CMK (cell line): Measurements from ENCODE around the gene GTF2IRD1.
"Not testable (repeated sequence)": the region's sequence is repeated elsewhere in the genome, so short reads cannot be mapped to it uniquely, and the experiment has no call there.

Experiments used
- DNase-seq: peaks from one replicate; pipeline ENCODE4 v3.0.0-alpha.2; 2010; ENCODE audit warnings: low read depth

Gene GTF2IRD1

GRCh38 chr7:74516214-74516613, 62.5 kb downstream of the GTF2IRD1 start:
- DNase-seq = no peak

GRCh38 chr7:74518041-74518440, 64.3 kb downstream of the GTF2IRD1 start:
- DNase-seq = no peak

DNA sequence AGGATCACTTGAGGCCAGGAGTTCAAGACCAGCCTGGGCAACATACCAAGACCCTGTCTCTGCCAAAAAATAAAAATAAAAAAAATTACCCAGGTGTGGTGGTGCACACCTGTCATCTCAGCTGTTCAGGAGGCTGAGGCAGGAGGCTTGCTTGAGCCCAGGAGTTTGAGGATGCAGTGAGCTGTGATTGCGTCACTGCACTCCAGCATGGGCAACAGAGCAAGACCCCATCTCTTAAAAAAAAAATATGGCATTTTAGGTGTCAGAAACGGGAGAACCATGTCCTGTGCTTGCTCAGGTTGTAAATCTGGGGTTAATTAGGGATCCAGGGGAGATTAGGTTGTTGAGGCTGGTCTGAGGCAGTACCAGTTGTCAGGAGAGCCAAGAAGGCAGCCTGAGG, 64.9 kb downstream of the GTF2IRD1 start:
- DNase-seq = no peak

DNA sequence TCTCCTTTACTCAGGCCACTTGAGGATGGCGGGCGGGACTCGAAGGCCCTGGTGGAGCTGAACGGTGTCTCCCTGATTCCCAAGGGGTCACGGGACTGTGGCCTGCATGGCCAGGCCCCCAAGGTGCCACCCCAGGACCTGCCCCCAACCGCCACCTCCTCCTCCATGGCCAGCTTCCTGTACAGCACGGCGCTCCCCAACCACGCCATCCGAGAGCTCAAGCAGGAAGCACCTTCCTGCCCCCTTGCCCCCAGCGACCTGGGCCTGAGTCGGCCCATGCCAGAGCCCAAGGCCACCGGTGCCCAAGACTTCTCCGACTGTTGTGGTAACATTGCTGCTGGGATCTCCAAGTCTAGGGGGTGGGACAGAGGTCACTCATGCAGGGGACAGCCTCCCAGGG, 65.7 kb downstream of the GTF2IRD1 start:
- DNase-seq = no peak

- DNase-seq = no peak
These were observed 68.1 kb downstream of the GTF2IRD1 start for GRCh38 chr7:74521855-74522254.

- no peak for DNase-seq
These were observed 68.7 kb downstream of the GTF2IRD1 start for GRCh38 chr7:74522281-74522905.

DNA sequence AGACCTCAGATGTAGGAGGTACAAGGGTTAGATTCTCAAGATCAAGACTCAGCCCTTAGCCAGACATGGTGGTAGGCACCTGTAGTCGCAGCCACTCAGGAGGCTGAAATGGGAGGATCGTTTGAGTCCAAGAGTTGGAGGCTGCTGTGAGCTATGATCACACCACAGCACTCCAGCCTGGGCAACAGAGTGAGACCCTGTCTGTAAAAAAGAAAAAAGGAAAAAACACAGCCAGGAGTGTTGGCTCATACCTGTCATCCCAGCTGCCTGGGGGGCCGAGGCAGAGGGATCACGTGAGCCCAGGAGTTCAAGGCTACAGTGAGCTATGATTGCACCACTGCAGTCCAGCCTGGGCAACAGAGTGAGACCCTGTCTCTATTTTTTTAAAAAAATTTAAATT, 69.3 kb downstream of the GTF2IRD1 start:
- DNase-seq = no peak

DNA sequence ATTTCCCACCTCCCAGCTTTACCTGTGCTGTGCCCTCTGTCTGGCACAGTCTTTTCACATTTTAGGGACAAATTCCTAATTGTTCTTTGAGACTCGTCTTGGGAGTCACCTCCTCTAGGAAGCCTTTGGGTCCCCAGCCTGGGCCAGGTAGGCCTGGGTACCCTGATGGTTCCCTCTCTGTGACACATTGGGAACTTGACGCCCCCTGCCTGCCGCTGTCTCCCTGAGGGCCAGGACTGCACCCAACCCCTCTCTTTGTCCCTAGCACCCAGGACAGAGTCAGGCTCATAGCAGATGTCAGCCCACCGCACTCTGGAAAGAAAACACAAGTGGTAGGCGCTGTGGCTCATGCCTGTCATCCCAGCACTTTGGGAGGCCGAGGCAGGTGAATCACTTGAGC, 71.4 kb downstream of the GTF2IRD1 start:
- no peak for DNase-seq

- no peak for DNase-seq
These were observed 72.2 kb downstream of the GTF2IRD1 start for GRCh38 chr7:74525881-74526280.

GRCh38 chr7:74526780-74527179, 73.1 kb downstream of the GTF2IRD1 start:
- DNase-seq = no peak

DNA sequence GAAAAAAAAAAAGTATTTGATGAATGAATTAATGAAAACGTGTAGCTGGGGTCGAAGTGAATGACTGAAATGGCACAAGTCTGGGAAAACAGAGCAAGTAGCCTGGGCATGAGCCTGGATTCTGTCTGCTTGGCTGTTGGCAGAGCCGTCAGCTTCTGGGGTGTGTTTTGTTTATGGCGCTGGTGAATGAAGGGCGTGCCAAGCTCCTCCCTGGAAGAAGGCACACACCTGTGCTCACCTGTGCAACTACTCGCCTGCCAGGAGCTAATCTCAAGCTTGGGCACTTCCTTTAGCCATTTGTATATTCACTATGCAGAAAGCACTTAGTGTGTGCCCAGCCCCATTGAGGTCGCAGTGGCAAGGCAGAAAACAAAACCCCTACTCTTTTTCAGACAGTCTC, 74.1 kb downstream of the GTF2IRD1 start:
- no peak for DNase-seq

- DNase-seq = not testable (repeated sequence)
These were observed 75.1 kb downstream of the GTF2IRD1 start for GRCh38 chr7:74528773-74529172.

DNA sequence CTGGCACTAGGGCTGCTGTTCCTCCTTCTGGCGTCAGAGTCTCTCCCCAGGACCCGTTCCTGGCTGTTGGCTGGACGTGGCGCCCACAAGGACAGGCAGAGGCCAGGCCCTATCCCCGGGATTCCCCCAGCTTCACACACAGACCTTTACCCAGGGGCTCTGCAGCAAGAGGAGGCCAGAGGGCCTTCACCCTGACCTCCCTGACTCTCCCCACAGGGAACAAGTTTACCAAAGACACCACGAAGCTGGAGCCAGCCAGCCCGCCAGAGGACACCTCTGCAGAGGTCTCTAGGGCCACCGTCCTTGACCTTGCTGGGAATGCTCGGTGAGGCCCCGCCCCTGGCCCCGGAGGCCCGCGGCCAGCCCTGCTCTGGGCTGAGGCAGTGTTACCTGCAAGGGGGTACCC, 82.2 kb downstream of the GTF2IRD1 start:
- no peak for DNase-seq

GRCh38 chr7:74541937-74542336, 88.2 kb downstream of the GTF2IRD1 start:
- not testable (repeated sequence) for DNase-seq

DNA sequence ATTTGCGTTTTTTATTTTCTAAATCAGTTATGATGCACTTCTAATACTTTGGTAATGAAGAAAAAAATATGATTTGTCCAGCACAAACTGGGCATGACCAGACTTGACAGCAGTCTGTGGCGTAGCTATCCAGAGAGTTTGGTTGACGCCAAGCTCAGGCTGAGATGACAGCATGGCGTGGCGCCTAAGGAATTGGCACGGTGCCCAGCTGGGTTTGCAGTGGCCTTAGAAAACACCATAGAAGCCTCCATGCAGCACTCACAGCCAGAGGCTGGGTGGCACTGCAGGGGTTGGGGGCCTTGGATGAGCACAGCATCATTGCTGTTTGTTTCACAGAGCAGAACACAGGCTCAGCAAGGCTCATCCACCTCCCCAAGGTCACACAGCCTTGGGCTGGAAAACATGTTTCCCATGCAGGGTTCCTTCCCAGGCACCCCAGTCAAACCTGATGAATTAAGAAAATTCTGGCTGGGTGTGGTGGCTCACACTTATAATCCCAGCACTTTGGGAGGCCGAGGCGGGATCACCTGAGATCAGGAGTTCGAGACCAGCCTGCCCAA, 88.9 kb downstream of the GTF2IRD1 start:
- DNase-seq = no peak

DNA sequence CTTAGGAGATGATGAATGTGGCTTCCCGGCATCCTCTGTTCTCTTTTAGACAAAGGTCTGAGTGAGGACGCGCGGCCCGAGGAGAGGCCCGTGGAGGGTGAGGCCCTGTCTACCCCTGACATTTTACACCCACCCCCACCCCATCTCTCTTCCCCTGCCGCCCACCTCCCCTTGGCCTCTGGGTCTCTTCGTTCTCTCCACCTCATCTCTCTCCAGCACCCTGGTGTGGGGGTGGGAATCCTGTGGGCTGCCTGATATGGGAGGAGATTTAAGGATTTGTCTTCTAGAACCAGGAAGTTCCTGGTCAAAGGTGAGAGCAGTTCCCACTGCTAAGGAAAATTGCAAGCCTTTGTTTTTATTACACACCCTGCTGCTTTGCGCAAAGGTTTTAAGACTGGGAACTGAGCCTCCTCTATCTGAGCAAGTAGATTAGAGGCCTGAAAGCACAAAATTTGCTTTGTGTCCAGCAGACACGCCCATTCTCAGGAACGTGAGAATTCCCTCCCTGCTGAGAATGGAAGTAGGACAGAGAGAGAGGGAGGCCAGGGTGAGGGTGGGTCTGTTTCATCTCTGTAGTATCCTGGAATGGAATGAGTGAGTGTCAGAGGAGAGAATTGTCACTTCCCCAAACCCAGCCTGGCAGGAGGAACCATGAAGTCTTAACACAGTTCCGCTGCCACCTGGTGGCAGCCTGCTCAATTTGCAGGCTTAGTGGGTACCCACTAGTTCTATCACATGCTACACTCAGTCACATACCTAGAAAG, 91.2 kb downstream of the GTF2IRD1 start:
- peak; percentile 47 for DNase-seq

- no peak for DNase-seq
These were observed 92.2 kb downstream of the GTF2IRD1 start for GRCh38 chr7:74545921-74546320.

- not testable (repeated sequence) for DNase-seq
These were observed 99.9 kb downstream of the GTF2IRD1 start for GRCh38 chr7:74553596-74554012.

DNA sequence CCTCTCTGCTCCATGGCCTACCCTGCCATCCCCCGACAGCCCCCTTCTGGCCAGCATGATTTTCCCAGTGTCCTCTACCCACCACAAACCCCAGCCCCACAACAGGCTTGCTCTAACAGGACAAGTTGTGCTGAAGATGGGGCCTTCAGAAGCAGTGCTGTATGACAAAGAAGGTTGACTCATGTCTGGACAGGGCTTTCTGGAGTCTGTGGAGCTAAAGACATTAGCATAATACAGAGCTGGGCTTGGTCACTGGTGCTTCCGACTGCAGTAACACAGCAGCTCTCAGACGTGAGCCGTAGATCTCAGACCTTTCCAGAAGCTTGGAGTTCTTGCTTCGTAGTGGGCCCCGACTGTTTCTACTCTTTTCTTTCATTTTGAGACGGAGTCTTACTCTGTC, 100.5 kb downstream of the GTF2IRD1 start:
- no peak for DNase-seq

DNA sequence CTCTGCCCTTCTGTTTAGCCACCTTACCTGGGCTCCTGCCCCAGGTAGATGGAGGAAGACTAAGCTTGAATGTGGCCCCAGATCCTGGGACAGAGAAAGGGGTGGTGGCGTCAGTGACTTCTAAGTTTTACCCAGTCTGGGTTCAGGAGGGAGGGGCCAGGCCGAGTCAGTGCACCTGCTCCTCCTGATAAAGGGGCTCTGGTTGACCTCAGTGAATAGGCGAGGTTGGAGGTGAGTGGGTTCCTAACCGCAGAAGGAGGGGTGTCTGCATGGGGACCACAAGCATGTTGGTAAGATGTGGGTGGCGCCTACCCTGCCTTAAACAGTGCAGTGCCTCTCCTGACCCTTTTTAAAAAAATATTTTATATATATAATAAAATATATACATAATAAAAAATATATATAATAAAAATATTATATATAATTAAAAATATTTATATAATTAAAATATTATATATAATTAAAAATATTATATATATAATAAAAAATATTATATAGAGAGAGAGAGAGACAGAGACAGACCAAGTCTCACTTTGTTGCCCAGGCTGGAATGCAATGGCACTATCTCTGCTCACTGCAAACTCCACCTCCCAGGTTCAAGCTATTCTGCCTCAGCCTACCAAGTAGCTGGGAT, 106.5 kb downstream of the GTF2IRD1 start:
- DNase-seq = no peak

- DNase-seq = no peak
These were observed 108.3 kb downstream of the GTF2IRD1 start for GRCh38 chr7:74561898-74562613.

DNA sequence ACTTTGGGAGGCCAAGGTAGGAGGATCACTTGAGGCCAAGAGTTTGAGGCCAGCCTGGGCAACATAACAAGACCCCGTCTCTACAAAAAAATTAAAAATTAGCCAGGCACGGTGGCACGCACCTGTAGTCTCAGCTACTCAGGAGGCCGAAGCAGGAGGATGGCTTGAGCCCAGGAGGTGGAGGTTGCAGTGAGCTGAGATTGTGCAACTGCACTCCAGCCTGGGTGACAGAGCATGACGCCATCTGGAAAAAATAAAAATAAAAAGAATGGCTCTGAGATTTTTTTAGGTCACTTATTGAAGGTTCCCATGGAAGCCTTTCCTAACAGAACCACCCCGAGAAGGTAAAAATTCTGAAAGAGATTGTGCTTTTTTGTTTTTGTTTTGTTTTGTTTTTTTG, 109.9 kb downstream of the GTF2IRD1 start:
- not testable (repeated sequence) for DNase-seq
